Effector CD8-positive, alpha-beta T cell (primary cell): ENCODE results near the gene SLC23A2.
"Not testable (repeated sequence)": the region's sequence is repeated elsewhere in the genome, so short reads cannot be mapped to it uniquely, and the experiment has no call there.

Experiments
- DNase-seq: peaks from one replicate; lab custom pipeline; 2025; lab: John Stamatoyannopoulos, UW

The SLC23A2 gene

DNA sequence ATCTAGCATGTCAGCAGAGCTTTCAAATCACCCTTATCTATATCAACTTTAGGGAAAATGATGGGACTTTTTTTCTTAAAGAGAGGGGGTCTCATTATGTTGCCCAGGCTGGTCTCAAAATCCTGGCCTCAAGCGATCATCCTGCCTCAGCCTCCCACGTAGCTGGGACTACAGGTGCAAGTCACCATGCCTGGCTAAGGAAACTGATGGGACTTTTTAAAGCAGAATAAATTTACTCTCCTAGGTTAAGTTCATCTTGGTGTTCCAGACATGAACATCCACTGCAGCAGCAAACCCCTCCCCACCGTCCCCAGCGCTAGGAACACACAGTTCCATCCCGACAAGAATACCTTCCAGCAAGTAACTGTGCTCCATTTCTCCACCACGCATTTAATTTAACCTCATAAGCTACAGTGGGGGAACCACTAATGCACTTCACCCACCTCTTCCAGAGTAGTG, 64.9 kb downstream of the SLC23A2 start:
- DNase-seq, result no peak

DNA sequence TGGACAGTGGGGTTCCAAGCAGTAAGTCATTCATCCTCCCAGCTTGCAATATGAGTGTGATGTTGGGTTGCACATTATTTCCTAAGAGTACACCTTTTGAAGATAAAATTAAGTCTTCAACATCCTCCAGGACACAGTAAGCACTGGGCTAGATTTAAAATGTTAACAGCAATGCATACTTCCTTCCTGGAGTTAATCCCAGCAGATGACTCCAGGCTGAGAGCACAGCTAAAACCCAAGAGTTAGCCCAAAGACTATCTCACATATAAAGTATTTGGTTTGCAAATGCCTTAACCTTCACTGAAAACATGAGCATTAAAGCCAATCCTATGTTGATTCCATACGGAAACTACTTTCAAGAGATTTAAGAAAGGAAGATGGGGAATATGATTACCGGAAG, 69.2 kb downstream of the SLC23A2 start:
- DNase-seq, result no peak

DNA sequence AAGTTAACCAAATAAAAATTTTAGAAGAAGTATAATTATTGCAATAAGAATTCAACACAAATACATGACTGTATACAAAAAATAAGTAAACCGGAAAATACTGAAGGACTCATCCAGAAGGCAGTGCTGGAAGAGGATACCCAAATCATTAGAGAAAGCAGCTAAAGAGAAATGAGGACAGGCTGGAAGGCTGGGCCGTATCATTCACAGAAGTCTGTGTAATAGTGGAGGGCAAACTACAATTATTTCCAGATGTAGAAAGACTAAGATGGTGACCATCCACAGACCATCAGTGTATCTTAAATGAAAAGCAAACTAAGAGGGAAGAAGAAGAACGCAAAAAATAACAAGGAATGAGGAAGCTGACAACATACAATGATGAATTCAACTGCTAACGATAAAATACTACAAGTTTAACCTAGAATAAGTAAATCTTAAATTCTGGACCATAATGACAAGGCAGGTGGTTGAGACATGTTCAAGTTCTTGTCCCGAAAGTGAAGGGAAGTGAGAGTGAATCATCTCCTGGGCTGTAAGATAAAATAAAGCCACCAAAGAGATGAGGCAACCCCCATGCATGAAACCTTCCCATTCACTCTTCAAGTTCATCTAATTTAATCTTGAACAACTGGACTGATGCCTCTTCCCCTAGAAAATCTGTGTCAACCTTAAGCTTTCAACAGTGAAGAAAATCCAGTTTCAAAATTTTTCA, 71.5 kb downstream of the SLC23A2 start:
- no peak for DNase-seq

DNA sequence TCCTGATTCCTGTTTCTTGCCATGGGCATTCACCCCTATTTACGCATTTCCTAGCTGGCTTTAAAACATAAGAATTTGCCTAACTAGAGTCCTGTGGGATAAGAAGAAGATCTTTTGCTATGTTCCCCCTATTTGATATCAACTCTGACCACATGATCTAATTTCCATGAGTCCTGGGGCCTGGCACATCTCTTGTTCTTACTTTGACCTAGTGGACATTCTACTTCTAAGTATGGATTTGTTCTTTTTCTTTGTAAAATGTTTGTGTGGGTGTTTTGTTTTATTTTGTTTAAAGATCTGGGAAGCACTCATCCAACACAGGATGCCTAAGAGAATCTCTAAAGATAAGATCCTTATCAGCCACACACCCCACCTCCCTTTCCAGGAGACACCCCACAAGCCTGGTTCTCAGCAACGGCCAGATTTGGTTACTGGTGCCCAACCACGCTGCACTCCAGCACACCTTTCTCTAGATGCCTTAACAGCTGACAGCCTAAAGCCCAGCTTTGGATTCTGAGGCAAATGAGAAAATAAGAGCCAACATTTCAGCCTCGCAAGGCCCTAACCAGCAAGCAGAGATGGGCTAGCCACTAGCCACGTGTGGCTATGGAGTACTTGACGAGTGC, 74.7 kb downstream of the SLC23A2 start:
- no peak for DNase-seq

DNA sequence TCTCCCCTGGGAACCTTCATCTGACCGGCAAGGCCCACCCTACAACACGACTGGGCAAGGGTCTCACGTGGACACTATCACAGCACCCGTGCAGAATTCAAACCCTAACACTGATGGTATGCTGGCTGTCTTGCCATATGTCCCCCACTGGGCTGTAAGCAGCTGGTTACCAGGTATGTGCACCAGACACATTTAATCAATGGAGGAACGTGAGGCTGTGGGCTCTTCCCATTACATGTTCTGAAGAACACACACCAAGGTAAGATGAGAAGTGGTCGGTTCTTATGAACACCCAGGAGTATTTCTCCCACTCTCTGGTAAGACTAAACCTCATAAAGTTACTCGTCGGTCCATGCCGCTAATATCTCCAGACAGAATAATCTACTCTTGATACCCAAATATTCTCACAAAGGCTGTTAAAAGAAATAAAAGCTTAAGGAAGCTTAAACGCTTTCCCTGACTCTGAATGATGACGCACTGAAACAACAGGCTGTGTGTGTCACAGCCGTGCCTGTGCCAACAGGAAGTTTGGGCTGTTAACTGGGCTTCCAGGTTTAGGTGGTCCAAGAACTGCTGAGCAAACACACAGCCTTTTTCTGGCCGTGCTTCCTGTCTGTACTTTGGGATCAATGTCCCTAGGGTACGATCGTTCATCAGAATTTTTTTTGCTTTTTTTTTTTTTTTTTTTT, 75.3 kb downstream of the SLC23A2 start:
- DNase-seq, result no peak

DNA sequence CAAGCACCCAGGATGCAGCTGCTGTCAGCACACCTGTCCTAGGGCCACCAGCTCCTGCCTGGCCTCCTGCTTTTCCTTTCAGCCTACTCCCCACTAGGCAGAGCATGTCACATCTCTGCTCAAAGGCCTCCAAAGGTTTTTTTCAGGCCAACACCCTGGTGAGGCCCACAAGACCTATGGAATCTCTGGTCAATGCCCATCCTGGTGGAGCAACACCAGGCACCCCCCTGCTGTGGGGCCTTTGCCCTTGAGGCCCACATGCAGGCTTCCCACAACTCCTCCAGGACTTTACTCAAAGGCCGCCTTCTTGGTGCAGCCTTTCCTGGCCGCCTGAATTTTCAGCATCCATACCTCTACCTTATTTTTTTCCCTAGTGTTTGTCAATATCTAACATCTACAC, 76.9 kb downstream of the SLC23A2 start:
- DNase-seq, result no peak

DNA sequence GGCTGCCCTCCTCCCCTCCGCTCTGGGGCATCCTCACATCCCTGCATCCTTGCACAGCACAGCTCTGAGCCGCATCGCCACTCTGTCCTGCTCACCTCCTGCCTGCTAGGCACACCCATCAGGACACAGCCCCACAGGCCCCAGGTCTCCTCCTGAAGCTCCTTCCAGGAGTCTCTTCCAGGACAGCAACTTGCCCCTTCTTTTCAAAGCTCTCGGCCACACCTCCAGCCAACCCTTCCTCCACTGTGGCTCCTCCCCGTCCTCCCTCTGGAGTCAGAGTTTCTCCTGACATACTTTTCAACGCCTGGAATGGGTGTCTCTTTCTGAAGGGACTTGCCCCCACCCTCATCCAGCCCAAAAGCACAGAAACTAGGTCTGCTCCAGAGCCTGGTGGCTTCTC, 77.3 kb downstream of the SLC23A2 start:
- DNase-seq, result no peak

DNA sequence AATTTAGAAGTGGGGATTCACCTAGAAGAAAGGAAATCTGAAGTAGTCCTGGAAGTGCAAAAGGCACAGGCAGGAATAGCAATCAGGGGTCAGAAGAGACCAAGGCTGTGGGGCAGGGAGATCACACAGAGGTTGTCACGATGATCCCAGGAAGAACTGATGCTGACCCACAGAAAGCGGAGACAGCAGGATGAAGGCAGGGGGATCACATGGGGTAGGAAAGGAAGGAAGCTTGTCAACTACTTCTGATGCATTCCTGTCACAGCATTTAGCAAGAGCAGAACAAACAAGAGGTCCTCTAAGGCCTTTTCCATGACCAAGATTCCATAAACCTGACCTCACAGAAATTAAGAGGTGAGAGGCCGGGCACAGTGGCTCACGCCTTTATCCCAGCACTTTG, 79.1 kb downstream of the SLC23A2 start:
- no peak for DNase-seq

DNA sequence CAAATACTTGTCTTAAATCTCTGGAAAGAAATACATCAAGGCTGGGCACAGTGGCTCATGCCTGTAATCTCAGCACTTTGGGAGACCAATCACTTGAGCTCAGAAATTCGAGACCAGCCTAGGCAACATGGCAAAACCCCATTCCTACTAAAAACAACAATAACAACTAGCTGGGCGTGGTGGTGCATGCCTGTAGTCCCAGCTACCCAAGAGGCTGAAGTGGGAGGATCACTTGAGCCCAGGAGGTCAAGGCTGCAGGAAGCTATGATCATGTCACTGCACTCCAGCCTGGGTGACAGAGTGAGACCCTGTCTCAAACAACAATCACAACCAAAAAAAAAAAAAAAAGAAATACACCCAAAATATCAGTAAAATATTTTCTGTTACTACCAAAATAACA, 80.0 kb downstream of the SLC23A2 start:
- not testable (repeated sequence) for DNase-seq

DNA sequence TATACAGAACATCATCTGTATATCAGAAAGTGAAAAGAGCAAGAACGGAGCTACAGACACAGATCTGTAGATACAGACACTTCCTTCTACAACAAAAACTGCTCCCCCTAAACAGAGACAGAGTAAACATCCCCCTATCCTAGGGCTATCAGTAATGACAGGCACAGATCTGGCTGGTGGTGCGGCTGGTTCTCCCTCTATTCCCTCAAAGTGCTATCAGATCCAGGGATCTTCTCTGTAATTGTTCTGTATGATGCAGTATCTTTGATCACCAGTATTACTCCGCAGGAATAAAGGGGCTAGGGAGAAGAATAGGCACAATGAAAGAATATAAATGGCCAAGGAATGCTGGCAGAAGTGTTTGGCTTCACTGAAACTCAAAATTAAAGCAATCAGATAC, 80.7 kb downstream of the SLC23A2 start:
- no peak for DNase-seq

DNA sequence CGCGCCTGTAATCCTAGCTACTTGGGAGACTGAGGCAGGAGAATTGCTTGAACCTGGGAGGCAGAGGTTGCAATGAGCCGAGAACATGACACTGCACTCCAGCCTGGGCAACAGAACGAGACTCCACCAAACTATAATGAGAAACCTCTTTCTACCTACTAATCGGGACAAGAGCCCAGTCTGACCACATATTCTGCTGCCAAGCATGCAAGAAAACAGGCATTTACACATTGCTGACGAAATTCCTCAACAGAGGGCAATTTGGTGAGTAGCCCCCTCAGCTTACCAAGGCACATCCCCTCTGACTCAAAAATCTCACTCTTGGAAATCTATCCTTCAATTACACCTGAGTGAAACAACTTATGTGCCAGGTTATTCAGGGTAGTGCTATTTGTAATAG, 81.2 kb downstream of the SLC23A2 start:
- DNase-seq, result no peak

DNA sequence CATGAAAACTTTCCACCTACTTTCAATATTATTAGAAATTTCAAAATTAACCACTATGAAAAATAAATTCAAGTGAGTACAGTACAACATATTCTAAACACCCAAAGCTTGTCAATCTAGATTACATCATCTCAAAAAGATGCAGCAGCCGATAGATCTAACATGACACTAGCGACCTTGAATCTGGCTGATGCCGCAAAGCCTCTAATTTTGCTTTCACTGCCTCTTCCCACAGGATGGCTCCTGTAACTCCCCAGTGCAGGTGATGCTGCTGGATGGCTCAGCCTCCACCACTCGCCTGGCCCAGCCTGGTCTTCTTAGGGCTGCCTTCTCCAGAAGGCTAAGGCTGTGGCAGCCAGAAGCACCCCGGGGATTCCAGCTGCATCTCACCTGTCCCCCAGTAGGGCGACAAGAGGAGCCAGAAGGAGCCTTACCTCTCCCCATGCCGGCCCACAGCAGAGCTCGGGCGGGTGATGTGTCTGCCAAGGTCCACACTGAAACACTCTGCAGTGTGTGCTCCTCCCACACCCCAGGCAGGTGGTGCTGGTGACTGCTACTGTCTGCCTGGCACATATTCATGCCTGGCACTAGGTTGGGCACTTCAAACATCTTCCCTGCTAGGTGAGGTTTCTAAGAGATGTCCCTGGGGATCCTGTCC, 82.1 kb downstream of the SLC23A2 start:
- DNase-seq, result no peak

DNA sequence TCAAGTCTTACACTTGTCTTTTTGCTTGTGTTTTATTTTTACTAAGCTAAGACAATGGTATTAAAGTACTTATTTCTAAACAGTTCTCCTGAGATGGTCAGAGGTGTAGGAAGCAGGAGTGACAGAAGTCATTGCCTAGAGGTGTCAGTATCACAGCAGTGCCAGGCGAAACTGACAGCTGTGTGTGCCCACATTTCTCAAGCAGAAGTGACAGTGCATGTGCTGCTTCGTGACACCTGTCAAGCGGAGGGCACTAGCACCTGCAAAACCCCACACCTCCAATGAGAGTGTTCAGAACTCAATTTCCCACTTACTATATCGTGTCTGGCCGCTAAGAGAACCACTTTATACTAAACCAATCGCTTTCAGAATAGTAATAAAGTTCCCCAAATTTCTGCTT, 82.8 kb downstream of the SLC23A2 start:
- DNase-seq, result no peak

DNA sequence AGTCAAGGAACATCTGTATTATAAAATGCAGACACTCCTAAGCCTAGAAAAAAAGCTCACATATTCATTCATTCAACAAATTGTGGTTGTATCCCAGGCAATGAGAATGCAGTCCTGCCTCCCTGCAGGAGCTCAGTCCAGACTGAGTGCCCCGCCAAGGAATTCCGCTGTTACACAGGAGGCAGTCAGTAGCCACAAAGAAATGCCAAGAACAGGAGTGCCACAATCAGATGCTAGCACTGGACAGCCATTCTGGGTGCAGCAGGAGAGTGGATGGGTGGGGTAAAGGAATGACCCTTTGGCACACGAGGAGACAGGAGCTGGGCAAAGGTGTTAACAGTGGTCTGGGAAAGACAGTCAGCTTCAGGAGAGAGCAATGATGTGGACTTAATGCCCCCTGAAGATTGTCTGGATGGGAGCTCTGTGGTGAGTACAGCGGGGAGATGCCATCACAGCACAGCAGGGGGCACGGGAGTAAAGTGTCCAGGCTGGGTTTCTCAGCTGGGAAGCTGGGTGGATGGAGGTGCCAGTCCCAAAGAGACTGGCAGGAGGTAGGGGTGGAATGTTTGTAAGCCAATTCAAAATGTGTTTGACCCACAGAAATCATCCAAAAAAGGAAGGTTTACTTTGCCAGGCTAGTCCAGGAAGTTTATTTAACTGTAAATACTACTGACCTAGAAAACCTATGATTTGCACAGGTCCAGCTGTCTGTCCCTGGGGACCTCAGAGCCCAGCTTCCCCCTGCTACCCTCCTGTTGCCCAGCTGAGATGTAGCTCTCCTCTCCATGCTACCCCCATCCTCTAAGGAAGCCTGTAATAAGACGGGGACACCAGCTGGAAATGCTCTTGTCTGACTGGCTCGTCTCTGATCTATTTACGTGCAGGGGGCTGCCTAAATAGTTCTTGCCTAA, 84.1 kb downstream of the SLC23A2 start:
- no peak for DNase-seq

DNA sequence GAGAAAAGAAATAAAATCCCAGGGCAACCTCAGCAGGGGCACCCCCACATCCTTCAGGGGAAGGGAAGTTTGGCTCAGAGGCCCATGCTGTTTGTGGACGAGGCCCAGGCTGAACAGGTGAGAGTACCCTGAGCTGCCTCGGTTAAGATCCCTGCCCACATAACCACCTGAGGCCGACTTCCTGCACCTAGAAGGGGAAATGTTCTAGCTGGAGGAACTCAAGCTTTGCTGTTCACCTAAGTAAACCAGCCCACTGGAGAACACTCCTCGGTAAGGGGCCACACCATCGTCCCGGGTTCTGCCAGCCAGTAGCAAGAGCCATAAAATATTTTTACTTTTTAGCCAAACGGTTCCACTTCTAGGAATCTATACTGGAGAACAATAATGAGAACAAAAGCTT, 88.2 kb downstream of the SLC23A2 start:
- no peak for DNase-seq

DNA sequence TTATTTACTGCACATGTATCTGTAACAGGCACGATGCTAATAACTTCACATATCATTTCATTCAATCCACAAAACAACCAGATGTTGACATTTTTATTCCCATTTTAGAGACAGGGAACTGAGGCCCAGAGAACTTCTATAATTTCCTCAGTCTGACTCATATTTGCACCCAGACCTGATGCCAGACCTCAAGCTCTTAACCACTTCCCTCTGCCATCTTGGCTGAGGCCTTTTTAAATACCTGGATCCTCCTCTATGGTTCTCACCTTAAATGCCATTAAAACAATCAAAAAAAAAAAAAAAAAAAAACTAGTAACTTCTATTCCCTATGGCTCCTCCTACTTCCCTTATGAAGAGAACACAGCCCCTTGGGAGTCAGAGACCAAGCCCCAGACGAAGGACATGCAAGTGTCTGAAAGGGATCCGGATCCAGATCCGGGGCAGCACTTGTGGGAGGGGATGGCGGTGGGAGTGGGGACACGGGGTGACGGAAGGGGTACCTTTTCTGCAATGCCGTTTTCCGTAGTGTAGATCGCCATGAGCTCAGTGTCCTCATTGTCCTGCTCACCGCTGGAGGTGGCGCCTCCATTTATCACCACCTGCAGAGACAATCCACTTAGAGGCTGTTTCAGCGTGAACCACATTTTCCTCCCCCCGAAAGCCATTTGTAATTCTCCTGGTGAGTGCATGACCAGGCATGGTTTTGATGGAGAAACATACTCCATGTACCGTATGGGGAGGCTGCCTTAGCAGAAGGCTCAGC, 88.7 kb downstream of the SLC23A2 start:
- DNase-seq, result no peak

DNA sequence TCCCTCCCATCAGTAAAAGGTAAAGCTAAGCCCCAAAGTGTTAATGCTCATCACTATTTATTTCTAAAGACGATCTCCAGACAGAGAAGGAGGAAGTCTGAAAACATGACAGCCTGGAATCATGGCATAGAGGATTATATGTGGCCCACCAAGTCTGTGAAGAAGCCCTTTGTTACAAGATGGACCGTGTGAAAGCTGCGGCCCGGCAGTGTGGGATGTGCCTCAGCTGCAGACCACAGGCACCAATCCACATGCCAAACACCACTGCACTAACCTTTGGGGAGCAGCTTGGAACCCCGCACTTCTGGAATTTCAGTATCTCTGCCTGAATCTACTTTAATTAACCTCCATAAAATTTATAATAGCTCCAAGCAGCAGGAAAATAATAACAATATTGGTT, 90.4 kb downstream of the SLC23A2 start:
- no peak for DNase-seq

DNA sequence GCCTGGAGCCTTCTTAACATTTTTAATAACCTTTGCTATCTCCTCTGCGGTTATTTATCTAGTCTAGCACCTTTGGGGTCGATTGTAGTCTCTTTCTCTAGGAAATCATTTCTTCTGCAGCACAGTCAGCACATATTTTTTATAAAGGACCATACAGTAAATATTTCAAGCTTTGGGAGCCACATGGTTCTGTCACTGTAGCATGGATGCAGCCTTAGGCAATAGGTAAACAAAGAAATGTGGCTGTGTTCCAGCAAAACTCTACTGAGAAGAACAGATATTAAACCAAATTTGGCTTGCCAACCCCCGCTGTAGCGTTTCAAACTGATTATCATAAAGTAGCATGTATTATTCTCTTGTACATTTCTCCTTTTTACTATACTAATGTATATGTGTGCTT, 95.7 kb downstream of the SLC23A2 start:
- no peak for DNase-seq

DNA sequence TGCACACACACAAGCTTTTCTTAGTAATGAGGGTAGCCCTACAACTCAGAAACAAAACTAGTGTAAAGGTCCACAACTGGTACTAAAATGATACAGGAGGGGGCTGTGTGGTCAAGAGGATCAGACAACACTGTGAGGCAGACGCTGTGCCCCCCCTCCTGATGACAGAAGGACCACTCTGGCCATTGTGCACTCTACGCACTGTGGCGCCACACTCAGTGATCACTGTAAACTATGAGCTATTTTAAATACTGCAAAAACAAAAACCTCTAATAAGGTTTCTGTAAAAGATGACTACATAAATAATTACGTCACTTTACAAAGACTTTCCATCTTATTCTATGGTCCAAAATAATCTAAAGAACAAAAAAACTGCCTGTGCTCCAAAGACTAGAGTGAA, 96.1 kb downstream of the SLC23A2 start:
- no peak for DNase-seq

DNA sequence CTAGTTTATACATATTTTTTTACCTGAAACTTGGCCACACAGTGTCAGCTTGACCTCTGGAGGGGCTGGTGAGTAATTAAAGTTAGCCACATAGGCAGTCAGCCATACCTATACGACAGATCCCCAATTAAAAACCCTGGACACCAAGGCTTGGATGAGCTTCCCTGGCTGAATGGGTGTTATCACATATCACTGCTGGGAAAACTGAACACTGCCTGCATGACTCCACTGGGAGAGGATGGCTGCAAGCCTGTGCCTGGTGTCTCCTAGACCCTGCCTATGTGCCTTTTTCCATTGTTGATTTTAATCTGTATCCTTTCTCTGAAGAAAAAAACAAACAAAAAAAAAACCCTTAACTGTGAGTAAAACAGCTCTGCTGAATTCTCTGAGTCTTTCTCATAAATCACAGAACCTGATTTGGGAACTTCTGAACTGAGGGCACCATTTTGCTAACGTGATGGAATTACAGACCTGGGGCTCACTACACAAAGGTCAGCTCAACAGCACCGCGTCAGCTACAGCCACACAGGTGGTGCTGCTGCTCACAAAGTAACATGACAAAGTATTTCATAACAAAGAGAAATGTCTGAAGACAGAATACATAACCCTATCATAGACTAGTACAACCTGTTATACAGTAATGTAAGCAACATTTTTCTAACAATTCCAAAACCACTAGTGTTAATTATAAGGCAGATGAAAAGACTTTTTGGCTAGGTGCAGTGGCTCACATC, 97.0 kb downstream of the SLC23A2 start:
- no peak for DNase-seq
